Measurements from ENCODE around the gene NKD1.

The NKD1 gene

GRCh38 chr16:50613281-50613963 is 65.2 kb downstream of the NKD1 start:
- DNase-seq (ENCODE audit: low read depth in 2 of 2) = no peak

GRCh38 chr16:50613964-50614474 is 65.8 kb downstream of the NKD1 start:
- no peak for DNase-seq (ENCODE audit: low read depth in 2 of 2)

- no peak for DNase-seq (ENCODE audit: low read depth in 2 of 2)
Observed at GRCh38 chr16:50614955-50615724, 66.9 kb downstream of the NKD1 start.

- DNase-seq (ENCODE audit: low read depth in 2 of 2) = no peak
Observed at GRCh38 chr16:50615891-50616290, 67.7 kb downstream of the NKD1 start.

GRCh38 chr16:50616386-50616785 is 68.2 kb downstream of the NKD1 start:
- DNase-seq (ENCODE audit: low read depth in 2 of 2) = no peak

- no peak for DNase-seq (ENCODE audit: low read depth in 2 of 2)
Observed at GRCh38 chr16:50616883-50617645, 68.9 kb downstream of the NKD1 start.

- DNase-seq (ENCODE audit: low read depth in 2 of 2) = no peak
Observed at GRCh38 chr16:50617646-50618184, 69.5 kb downstream of the NKD1 start.

- DNase-seq (ENCODE audit: low read depth in 2 of 2) = no peak
Observed at GRCh38 chr16:50618238-50618918, 70.2 kb downstream of the NKD1 start.

GRCh38 chr16:50619702-50620491 is 71.7 kb downstream of the NKD1 start:
- no peak for DNase-seq (ENCODE audit: low read depth in 2 of 2)

- DNase-seq (ENCODE audit: low read depth in 2 of 2) = no peak
Observed at GRCh38 chr16:50620646-50621451, 72.7 kb downstream of the NKD1 start.

GRCh38 chr16:50621452-50621792 is 73.2 kb downstream of the NKD1 start:
- no peak for DNase-seq (ENCODE audit: low read depth in 2 of 2)

- DNase-seq (ENCODE audit: low read depth in 2 of 2) = no peak
Observed at GRCh38 chr16:50622029-50622428, 73.8 kb downstream of the NKD1 start.

- DNase-seq (ENCODE audit: low read depth in 2 of 2) = no peak
Observed at GRCh38 chr16:50622643-50623369, 74.6 kb downstream of the NKD1 start.

GRCh38 chr16:50624449-50624970 is 76.3 kb downstream of the NKD1 start:
- no peak for DNase-seq (ENCODE audit: low read depth in 2 of 2)

- DNase-seq (ENCODE audit: low read depth in 2 of 2) = no peak
Observed at GRCh38 chr16:50625374-50625773, 77.2 kb downstream of the NKD1 start.

GRCh38 chr16:50626868-50627267 is 78.7 kb downstream of the NKD1 start:
- DNase-seq (ENCODE audit: low read depth in 2 of 2) = no peak

GRCh38 chr16:50627419-50627818 is 79.2 kb downstream of the NKD1 start:
- DNase-seq (ENCODE audit: low read depth in 2 of 2) = peak in 1 of 2 donors; percentile 20

- DNase-seq (ENCODE audit: low read depth in 2 of 2) = no peak
Observed at GRCh38 chr16:50628156-50628802, 80.1 kb downstream of the NKD1 start.
